Stimulated activated CD8-positive, alpha-beta memory T cell treated with anti-CD3 and anti-CD28 coated beads, Interleukin-7, amount 100 ng/mL, for 48 hours (primary cell): ENCODE measurements around the gene MBOAT1.

Experiments used
- DNase-seq, 2 donors: peaks; one replicate each; pipeline ENCODE4 v3.0.0-alpha.2; 2020; ENCODE audit warnings: low read depth in 1 of 2; ENCODE audit errors: extremely low read depth in 1 of 2

The MBOAT1 gene

DNA sequence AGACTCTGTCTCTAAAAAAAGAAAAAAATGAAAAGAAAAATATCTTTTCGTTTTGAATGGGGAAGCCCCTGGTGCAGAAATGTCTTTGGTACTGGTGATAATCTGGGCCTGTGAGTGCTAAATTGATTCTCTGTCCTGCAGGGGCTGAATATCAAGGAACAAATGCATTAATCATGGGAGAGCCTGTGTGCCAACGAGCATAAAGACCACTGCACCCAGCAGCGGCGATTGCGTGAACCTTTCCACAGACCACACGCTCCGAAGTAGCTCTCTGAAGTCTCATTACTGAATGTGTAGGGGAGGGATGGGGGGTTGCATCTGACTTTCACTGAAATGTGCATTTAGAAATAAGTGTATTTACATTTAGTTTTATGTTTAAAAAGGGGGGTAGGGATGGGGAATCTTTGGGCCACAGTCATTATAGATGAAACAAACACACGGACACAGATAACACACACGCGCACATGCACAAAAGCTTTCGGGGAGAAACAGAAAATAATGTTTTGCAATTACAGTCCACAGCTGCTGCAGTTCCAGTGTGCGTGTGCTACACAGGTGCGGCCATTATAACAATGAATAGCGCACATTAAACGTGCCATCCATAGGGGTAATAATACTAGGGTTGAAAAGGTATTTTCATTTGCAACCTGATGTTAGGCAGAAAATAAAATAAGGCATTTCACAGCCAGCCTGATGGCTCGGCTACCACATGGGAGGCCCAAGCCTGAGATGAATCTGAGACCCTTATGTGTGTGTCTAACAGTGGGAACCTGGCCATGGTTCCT, 154.0 kb downstream of the MBOAT1 start:
- DNase-seq, result no peak

GRCh38 chr6:20056350-20056992, 155.8 kb downstream of the MBOAT1 start:
- DNase-seq, result no peak

- DNase-seq, result no peak
These were observed 156.4 kb downstream of the MBOAT1 start for GRCh38 chr6:20055916-20056315.
